ENCODE data around the gene WNT4.

Gene WNT4

GRCh38 chr1:22118291-22118992 lies 24.5 kb downstream of the WNT4 start:
- no peak for TF ChIP-seq CTCF (conservative IDR thresholded peaks at IDR 0.05; ENCODE audit: low read length)

GRCh38 chr1:22117851-22118250 lies 25.0 kb downstream of the WNT4 start:
- no peak for DNase-seq (ENCODE audit: low read depth)
- no peak for TF ChIP-seq CTCF (conservative IDR thresholded peaks at IDR 0.05; ENCODE audit: low read length)

More at GRCh38 chr1:22118291-22118992, 24.5 kb downstream of the WNT4 start:
- DNase-seq (ENCODE audit: low read depth) = no peak
- no peak overlapping the region for H3K4me3 ChIP-seq (ENCODE audit: low read length)

GRCh38 chr1:22117238-22117637 lies 25.7 kb downstream of the WNT4 start:
- TF ChIP-seq CTCF (conservative IDR thresholded peaks at IDR 0.05; ENCODE audit: low read length) = no peak
- no peak overlapping the region for H3K4me3 ChIP-seq (ENCODE audit: low read length)
- no peak for DNase-seq (ENCODE audit: low read depth)

More at GRCh38 chr1:22117851-22118250, 25.0 kb downstream of the WNT4 start:
- no peak overlapping the region for H3K4me3 ChIP-seq (ENCODE audit: low read length)

GRCh38 chr1:22115286-22115685 lies 27.6 kb downstream of the WNT4 start:
- H3K4me3 ChIP-seq (ENCODE audit: low read length) = no peak overlapping the region
- TF ChIP-seq CTCF (conservative IDR thresholded peaks at IDR 0.05; ENCODE audit: low read length) = no peak
- DNase-seq (ENCODE audit: low read depth) = no peak

- H3K4me3 ChIP-seq (ENCODE audit: low read length) = no peak overlapping the region
- TF ChIP-seq CTCF (conservative IDR thresholded peaks at IDR 0.05; ENCODE audit: low read length) = no peak
- peak; percentile 50 for DNase-seq (ENCODE audit: low read depth)
These were observed 28.5 kb downstream of the WNT4 start for GRCh38 chr1:22114083-22115012.

GRCh38 chr1:22112554-22112953 lies 30.3 kb downstream of the WNT4 start:
- TF ChIP-seq CTCF (conservative IDR thresholded peaks at IDR 0.05; ENCODE audit: low read length) = no peak
- H3K4me3 ChIP-seq (ENCODE audit: low read length) = no peak overlapping the region
- DNase-seq (ENCODE audit: low read depth) = no peak
